ENCODE data around the gene MACROD2. TPM values are rescaled to one million over a fixed set of nuclear protein-coding genes. Genes with fewer than 3 reads are reported as not detected.

Gene MACROD2
- total and polyA plus RNA-seq, 4 donors, result 0.66 to 10.5 (median 3.3) TPM

DNA sequence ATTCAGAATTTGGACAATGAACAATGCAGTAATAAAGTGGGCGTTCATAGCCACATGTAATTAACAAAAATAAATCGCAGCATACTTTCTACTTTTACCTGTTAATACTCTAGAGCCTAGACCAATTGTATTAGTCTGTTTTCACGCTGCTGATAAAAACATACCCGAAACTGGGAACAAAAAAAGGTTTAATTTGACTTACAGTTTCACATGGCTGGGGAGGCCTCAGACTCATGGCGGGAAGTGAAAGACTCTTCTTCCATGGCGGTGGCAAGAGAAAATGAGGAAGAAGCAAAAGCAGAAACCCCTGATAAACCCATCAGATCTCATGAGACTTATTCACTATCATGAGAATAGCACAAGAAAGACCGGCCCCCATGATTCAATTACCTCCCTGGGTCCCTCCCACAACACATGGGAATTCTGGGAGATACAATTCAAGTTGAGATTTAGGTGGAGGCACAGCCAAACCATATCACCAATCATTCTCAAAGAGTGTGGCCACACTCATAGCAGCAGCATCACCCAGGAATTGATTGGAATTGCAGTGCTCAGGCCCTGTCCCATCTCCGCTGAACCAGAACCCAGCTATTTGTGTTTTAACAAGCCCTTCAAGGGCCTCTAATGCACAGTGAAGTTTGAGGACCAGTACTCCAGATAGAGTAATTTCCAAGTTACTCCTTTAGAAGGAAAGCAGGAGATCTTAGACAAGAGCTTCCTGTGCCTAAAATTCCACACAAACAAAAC is 1927.9 kb downstream of the MACROD2 start:
- no peaks in the 10 kb centered on the region for H3K36me3 ChIP-seq (ENCODE audit: control insufficient read depth in 4 of 4, insufficient read depth in 3 of 4, low read depth in 1 of 4, low read length in 3 of 4)
- 93% methylated on average over 8 of the region's 8 CpGs for WGBS
- H3K9ac ChIP-seq (ENCODE audit: low read depth in 1 of 2, low read length in 2 of 2), result no peak overlapping the region
- H3K27ac ChIP-seq (ENCODE audit: low read depth in 1 of 2, low read length in 2 of 2), result no peak overlapping the region
- H3K27me3 ChIP-seq (ENCODE audit: control insufficient read depth in 4 of 4, insufficient read depth in 4 of 4, low read length in 3 of 4), result no peaks in the 10 kb centered on the region
- no peak overlapping the region for H3K4me3 ChIP-seq (ENCODE audit: low read depth in 1 of 3, low read length in 3 of 3)
- H3K4me1 ChIP-seq (ENCODE audit: control insufficient read depth in 4 of 4, insufficient read depth in 4 of 4, low read length in 3 of 4), result no peaks in the 10 kb centered on the region
- DNase-seq (ENCODE audit: low spot score), result no peak
- TF ChIP-seq EGR1 (IDR thresholded peaks at IDR 0.05; ENCODE audit: low read depth in 2 of 2) (no peak), RAD21 (IDR thresholded peaks at IDR 0.05) (no peak), HNF4G (IDR thresholded peaks at IDR 0.05) (no peak)
- TF ChIP-seq, protein P1, sequence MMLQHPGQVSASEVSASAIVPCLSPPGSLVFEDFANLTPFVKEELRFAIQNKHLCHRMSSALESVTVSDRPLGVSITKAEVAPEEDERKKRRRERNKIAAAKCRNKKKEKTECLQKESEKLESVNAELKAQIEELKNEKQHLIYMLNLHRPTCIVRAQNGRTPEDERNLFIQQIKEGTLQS (IDR thresholded peaks at IDR 0.05), result no peak
- H3K9me3 ChIP-seq (ENCODE audit: control insufficient read depth in 4 of 4, low read length in 3 of 4), result no peaks in the 10 kb centered on the region

DNA sequence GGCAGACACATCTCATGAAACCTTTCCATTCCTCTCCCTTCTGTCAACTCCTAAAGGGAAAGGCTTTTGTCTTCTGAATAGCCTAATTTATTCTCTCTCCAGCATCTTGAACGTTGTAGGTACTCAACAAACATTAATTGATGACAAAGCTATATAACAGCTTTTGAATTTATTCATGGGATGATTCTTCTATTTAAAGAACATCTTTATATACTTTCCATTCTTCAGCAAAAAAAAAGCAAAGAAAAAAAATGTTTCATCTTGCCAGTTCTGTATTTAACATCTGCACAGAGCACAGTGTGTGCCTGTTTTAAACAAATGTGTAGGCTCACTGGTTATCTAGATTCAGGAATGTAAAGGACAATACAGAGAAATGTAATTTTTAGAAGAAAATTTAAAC is 1929.2 kb downstream of the MACROD2 start:
- no peaks in the 10 kb centered on the region for H3K4me1 ChIP-seq (ENCODE audit: control insufficient read depth in 4 of 4, insufficient read depth in 4 of 4, low read length in 3 of 4)
- no peaks in the 10 kb centered on the region for H3K36me3 ChIP-seq (ENCODE audit: control insufficient read depth in 4 of 4, insufficient read depth in 3 of 4, low read depth in 1 of 4, low read length in 3 of 4)
- no peak overlapping the region for H3K4me3 ChIP-seq (ENCODE audit: low read depth in 1 of 3, low read length in 3 of 3)
- 66% methylated on average over 1 of the region's 1 CpG for WGBS
- H3K27me3 ChIP-seq (ENCODE audit: control insufficient read depth in 4 of 4, insufficient read depth in 4 of 4, low read length in 3 of 4), result no peaks in the 10 kb centered on the region
- no peak overlapping the region for H3K27ac ChIP-seq (ENCODE audit: low read depth in 1 of 2, low read length in 2 of 2)
- DNase-seq (ENCODE audit: low spot score), result no peak
- TF ChIP-seq FOXA2 (IDR thresholded peaks at IDR 0.05) (no peak), EGR1 (IDR thresholded peaks at IDR 0.05; ENCODE audit: low read depth in 2 of 2) (no peak), FOXA1 (IDR thresholded peaks at IDR 0.05) (no peak)
- H3K9me3 ChIP-seq (ENCODE audit: control insufficient read depth in 4 of 4, low read length in 3 of 4), result no peaks in the 10 kb centered on the region
- no peak overlapping the region for H3K9ac ChIP-seq (ENCODE audit: low read depth in 1 of 2, low read length in 2 of 2)

- WGBS, result 81% methylated on average over 8 of the region's 8 CpGs
- no peak overlapping the region for H3K9ac ChIP-seq (ENCODE audit: low read depth in 1 of 2, low read length in 2 of 2)
- no peaks in the 10 kb centered on the region for H3K27me3 ChIP-seq (ENCODE audit: control insufficient read depth in 4 of 4, insufficient read depth in 4 of 4, low read length in 3 of 4)
- H3K4me1 ChIP-seq (ENCODE audit: control insufficient read depth in 4 of 4, insufficient read depth in 4 of 4, low read length in 3 of 4), result no peaks in the 10 kb centered on the region
- no peaks in the 10 kb centered on the region for H3K9me3 ChIP-seq (ENCODE audit: control insufficient read depth in 4 of 4, low read length in 3 of 4)
- no peak overlapping the region for H3K4me3 ChIP-seq (ENCODE audit: low read depth in 1 of 3, low read length in 3 of 3)
- no peak for TF ChIP-seq RAD21 (IDR thresholded peaks at IDR 0.05)
- no peak for TF ChIP-seq FOXA2 (IDR thresholded peaks at IDR 0.05)
- TF ChIP-seq, protein P1 (IDR thresholded peaks at IDR 0.05), result no peak
- DNase-seq (ENCODE audit: low spot score), result no peak
- H3K36me3 ChIP-seq (ENCODE audit: control insufficient read depth in 4 of 4, insufficient read depth in 3 of 4, low read depth in 1 of 4, low read length in 3 of 4), result no peaks in the 10 kb centered on the region
- H3K27ac ChIP-seq (ENCODE audit: low read depth in 1 of 2, low read length in 2 of 2), result no peak overlapping the region
These were observed 1930.1 kb downstream of the MACROD2 start for GRCh38 chr20:15925376-15925775.

DNA sequence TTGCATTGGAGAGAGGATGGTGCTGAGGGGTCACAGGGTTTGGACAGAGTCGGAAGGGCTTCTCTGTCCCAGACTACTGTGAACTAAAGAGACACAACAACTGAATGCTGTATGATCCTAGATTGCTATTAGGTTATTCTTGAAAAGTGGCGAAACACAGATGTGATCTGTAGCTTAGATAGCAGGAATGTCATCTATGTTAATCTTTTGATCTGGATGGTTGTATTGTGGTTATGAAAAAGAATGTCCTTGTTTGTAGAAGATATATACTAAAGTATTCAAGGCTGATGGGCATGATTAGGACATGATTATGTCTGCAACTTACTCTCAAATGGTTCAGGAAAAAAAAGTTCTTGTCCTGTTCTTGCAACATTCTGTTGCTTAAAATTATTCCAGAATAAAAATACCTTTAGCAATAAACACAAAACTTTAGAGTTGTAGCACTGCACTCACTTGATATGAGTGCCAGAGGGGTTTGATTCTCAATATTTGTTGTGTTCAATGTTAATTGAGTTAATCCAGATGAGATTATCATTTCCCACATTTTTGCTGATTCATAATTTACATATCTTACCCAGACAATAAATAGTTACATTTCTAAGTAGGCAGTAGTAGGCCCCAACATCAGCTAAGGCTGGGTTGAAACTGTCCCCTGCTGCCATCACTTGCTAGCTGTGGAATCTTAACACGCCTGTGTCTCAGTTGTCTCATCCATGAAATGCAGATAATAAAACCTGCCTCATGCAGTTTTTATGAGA is 1932.8 kb downstream of the MACROD2 start:
- no peaks in the 10 kb centered on the region for H3K36me3 ChIP-seq (ENCODE audit: control insufficient read depth in 4 of 4, insufficient read depth in 3 of 4, low read depth in 1 of 4, low read length in 3 of 4)
- TF ChIP-seq SP1 (IDR thresholded peaks at IDR 0.05), result no peak
- no peak for TF ChIP-seq CTCF (IDR thresholded peaks at IDR 0.05; ENCODE audit: low read depth, low read length, missing input control)
- no peak for TF ChIP-seq HNF4G (IDR thresholded peaks at IDR 0.05)
- TF ChIP-seq RXRA (IDR thresholded peaks at IDR 0.05), result no peak
- no peak for TF ChIP-seq HNF4A (conservative IDR thresholded peaks at IDR 0.05)
- no peak for TF ChIP-seq FOXA1 (IDR thresholded peaks at IDR 0.05)
- TF ChIP-seq RAD21 (IDR thresholded peaks at IDR 0.05), result no peak
- TF ChIP-seq, protein P1 (IDR thresholded peaks at IDR 0.05), result no peak
- WGBS, result 84% methylated on average over 3 of the region's 3 CpGs
- peaks cover 0 to 3% (median 0%) of the 10 kb centered on the region in 4 donors for H3K27me3 ChIP-seq (ENCODE audit: control insufficient read depth in 4 of 4, insufficient read depth in 4 of 4, low read length in 3 of 4)
- no peak overlapping the region for H3K9ac ChIP-seq (ENCODE audit: low read depth in 1 of 2, low read length in 2 of 2)
- no peak for DNase-seq (ENCODE audit: low spot score)
- no peaks in the 10 kb centered on the region for H3K4me1 ChIP-seq (ENCODE audit: control insufficient read depth in 4 of 4, insufficient read depth in 4 of 4, low read length in 3 of 4)
- H3K27ac ChIP-seq (ENCODE audit: low read depth in 1 of 2, low read length in 2 of 2), result no peak overlapping the region
- no peak overlapping the region for H3K4me3 ChIP-seq (ENCODE audit: low read depth in 1 of 3, low read length in 3 of 3)
- H3K9me3 ChIP-seq (ENCODE audit: control insufficient read depth in 4 of 4, low read length in 3 of 4), result no peaks in the 10 kb centered on the region

All from liver (tissue), 9 donors.